ENCODE results near the gene RPL36A.

The RPL36A gene

DNA sequence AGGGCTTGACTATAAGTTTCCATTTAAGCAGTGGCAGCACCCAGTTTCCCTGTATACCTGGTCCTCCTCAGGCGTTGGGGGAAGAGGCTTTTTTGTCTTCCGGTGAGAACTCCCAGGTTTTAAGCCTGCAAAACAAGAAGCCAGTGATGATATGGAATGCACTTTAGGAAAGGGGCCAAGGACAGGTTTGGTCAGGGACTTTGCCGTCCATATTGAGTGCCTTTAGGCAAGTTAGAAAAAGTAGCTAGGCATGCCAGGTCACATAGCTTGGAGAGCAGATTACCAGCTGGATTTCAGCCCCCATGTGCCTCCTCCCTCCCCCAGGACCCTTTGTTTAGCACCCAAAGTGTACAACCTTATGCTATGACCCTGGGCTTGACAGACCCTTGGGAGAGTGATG is 28.7 kb upstream of the RPL36A start:
- no peak overlapping the region for H2BK15ac ChIP-seq (ENCODE audit: low read length)
- H3K36me3 ChIP-seq (replicated peaks in 1 of 2; ENCODE audit: control insufficient read depth in 2 of 2, insufficient read depth in 2 of 2, low read length in 2 of 2), result no peaks in the 10 kb centered on the region
- peaks cover 0 to 2% (median 0%) of the 10 kb centered on the region in 3 experiments for H3K27me3 ChIP-seq (ENCODE audit: control insufficient read depth in 3 of 3, insufficient read depth in 3 of 3, low read depth in 1 of 3, low read length in 3 of 3)
- no peaks in the 10 kb centered on the region for H3K4me1 ChIP-seq (ENCODE audit: control insufficient read depth in 2 of 2, insufficient read depth in 1 of 2, low read depth in 1 of 2, low read length in 2 of 2)
- no peak overlapping the region for H2BK120ac ChIP-seq (ENCODE audit: low read depth, low read length)
- H4K8ac ChIP-seq (ENCODE audit: low read depth, low read length), result no peak overlapping the region
- H3K14ac ChIP-seq (ENCODE audit: low read length), result no peak overlapping the region
- H3K4me2 ChIP-seq (ENCODE audit: insufficient read depth, low read length, poor library complexity, severe bottlenecking), result no peak overlapping the region
- H2BK5ac ChIP-seq (ENCODE audit: low read length), result no peak overlapping the region
- no peak overlapping the region for H3K27ac ChIP-seq (replicated peaks; ENCODE audit: low read length)
- H3K4me3 ChIP-seq (ENCODE audit: low read length in 2 of 2), result no peak overlapping the region
- WGBS, 2 donors (ENCODE audit: extremely low coverage in 2 of 2, insufficient read length in 2 of 2, insufficient replicate concordance in 1 of 2), result no CpG with 5 or more reads among the region's 3 CpGs
- H3K9me3 ChIP-seq (replicated peaks in 1 of 2; ENCODE audit: control insufficient read depth in 2 of 2, insufficient read depth in 1 of 2, low read depth in 1 of 2, low read length in 2 of 2), result no peaks in the 10 kb centered on the region
- no peak for DNase-seq (ENCODE audit: low spot score)
- H3K4ac ChIP-seq (ENCODE audit: low read length), result no peak overlapping the region
- H2AFZ ChIP-seq (ENCODE audit: low read length), result no peak overlapping the region
- H4K91ac ChIP-seq (ENCODE audit: low read depth, low read length, poor library complexity), result no peak overlapping the region
- H3K9ac ChIP-seq (ENCODE audit: low read depth, low read length, poor library complexity), result no peak overlapping the region
- H3K18ac ChIP-seq (ENCODE audit: low read length), result no peak overlapping the region
- no peak overlapping the region for H3K23ac ChIP-seq (ENCODE audit: low read depth, low read length, poor library complexity)
- no peak overlapping the region for H2AK5ac ChIP-seq (ENCODE audit: low read depth, low read length)
- H3K79me1 ChIP-seq (ENCODE audit: low read depth, low read length), result no peaks in the 10 kb centered on the region
- no peak overlapping the region for H2BK12ac ChIP-seq (ENCODE audit: low read length)

DNA sequence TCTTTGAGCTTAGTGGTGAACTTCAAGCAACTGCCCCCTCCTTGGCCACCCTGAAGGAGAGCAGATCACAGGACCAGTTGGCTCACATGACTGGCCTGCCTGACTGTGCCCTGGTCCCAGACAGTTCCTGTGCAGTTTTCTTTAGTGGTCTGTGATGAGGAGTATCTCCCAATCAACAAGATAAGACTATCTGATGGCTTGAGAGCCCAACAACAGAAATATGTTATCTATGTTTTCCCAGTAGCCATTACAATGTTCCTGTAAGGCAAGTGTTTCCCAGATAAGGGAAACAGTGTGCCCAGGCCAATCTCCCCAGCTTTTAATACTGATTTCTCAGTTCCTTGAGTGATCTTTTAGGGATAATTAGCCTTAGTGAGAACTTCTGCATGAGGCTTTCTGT is 28.1 kb upstream of the RPL36A start:
- Histone ChIP-seq H3K4me3 (ENCODE audit: low read length in 2 of 2) (no peak overlapping the region), H3K4me2 (ENCODE audit: insufficient read depth, low read length, poor library complexity, severe bottlenecking) (no peak overlapping the region), H3K27ac (replicated peaks; ENCODE audit: low read length) (no peak overlapping the region)

GRCh38 chrX:101365301-101365795 is 25.5 kb upstream of the RPL36A start:
- no peaks in the 10 kb centered on the region for H3K4me1 ChIP-seq (ENCODE audit: control insufficient read depth in 2 of 2, insufficient read depth in 1 of 2, low read depth in 1 of 2, low read length in 2 of 2)
- no peak overlapping the region for H2BK120ac ChIP-seq (ENCODE audit: low read depth, low read length)
- H3K4ac ChIP-seq (ENCODE audit: low read length), result no peak overlapping the region
- no peak overlapping the region for H3K14ac ChIP-seq (ENCODE audit: low read length)
- H3K79me1 ChIP-seq (ENCODE audit: low read depth, low read length), result no peaks in the 10 kb centered on the region
- peaks cover 0 to 2% (median 0%) of the 10 kb centered on the region in 3 experiments for H3K27me3 ChIP-seq (ENCODE audit: control insufficient read depth in 3 of 3, insufficient read depth in 3 of 3, low read depth in 1 of 3, low read length in 3 of 3)
- H4K91ac ChIP-seq (ENCODE audit: low read depth, low read length, poor library complexity), result no peak overlapping the region
- H3K18ac ChIP-seq (ENCODE audit: low read length), result no peak overlapping the region
- H3K23ac ChIP-seq (ENCODE audit: low read depth, low read length, poor library complexity), result no peak overlapping the region
- no peak overlapping the region for H2AFZ ChIP-seq (ENCODE audit: low read length)
- no peak overlapping the region for H2BK5ac ChIP-seq (ENCODE audit: low read length)
- H3K9ac ChIP-seq (ENCODE audit: low read depth, low read length, poor library complexity), result no peak overlapping the region
- H3K4me2 ChIP-seq (ENCODE audit: insufficient read depth, low read length, poor library complexity, severe bottlenecking), result no peak overlapping the region
- H3K27ac ChIP-seq (replicated peaks; ENCODE audit: low read length), result no peak overlapping the region
- H3K36me3 ChIP-seq (replicated peaks in 1 of 2; ENCODE audit: control insufficient read depth in 2 of 2, insufficient read depth in 2 of 2, low read length in 2 of 2), result no peaks in the 10 kb centered on the region
- H2BK12ac ChIP-seq (ENCODE audit: low read length), result no peak overlapping the region
- DNase-seq (ENCODE audit: low spot score), result no peak
- no peak overlapping the region for H4K8ac ChIP-seq (ENCODE audit: low read depth, low read length)
- no peak overlapping the region for H2AK5ac ChIP-seq (ENCODE audit: low read depth, low read length)
- no CpG with 5 or more reads among the region's 1 CpG for WGBS, 2 donors (ENCODE audit: extremely low coverage in 2 of 2, insufficient read length in 2 of 2, insufficient replicate concordance in 1 of 2)
- H3K4me3 ChIP-seq (ENCODE audit: low read length in 2 of 2), result no peak overlapping the region
- no peak overlapping the region for H2BK15ac ChIP-seq (ENCODE audit: low read length)
- H3K9me3 ChIP-seq (replicated peaks in 1 of 2; ENCODE audit: control insufficient read depth in 2 of 2, insufficient read depth in 1 of 2, low read depth in 1 of 2, low read length in 2 of 2), result no peaks in the 10 kb centered on the region

More for the DNA sequence above, 28.1 kb upstream of the RPL36A start:
- H3K27me3 ChIP-seq (ENCODE audit: control insufficient read depth in 3 of 3, insufficient read depth in 3 of 3, low read depth in 1 of 3, low read length in 3 of 3), result peaks cover 0 to 2% (median 0%) of the 10 kb centered on the region in 3 experiments
- no peak overlapping the region for H2BK5ac ChIP-seq (ENCODE audit: low read length)
- no peak overlapping the region for H3K9ac ChIP-seq (ENCODE audit: low read depth, low read length, poor library complexity)
- no peak overlapping the region for H3K18ac ChIP-seq (ENCODE audit: low read length)
- no peaks in the 10 kb centered on the region for H3K79me1 ChIP-seq (ENCODE audit: low read depth, low read length)
- H2BK15ac ChIP-seq (ENCODE audit: low read length), result no peak overlapping the region
- H3K36me3 ChIP-seq (replicated peaks in 1 of 2; ENCODE audit: control insufficient read depth in 2 of 2, insufficient read depth in 2 of 2, low read length in 2 of 2), result no peaks in the 10 kb centered on the region
- no peak overlapping the region for H3K4ac ChIP-seq (ENCODE audit: low read length)
- H2AK5ac ChIP-seq (ENCODE audit: low read depth, low read length), result no peak overlapping the region
- H4K8ac ChIP-seq (ENCODE audit: low read depth, low read length), result no peak overlapping the region
- no peak overlapping the region for H3K14ac ChIP-seq (ENCODE audit: low read length)
- no peak overlapping the region for H2AFZ ChIP-seq (ENCODE audit: low read length)
- no peak overlapping the region for H2BK120ac ChIP-seq (ENCODE audit: low read depth, low read length)
- DNase-seq (ENCODE audit: low spot score), result no peak
- H3K4me1 ChIP-seq (ENCODE audit: control insufficient read depth in 2 of 2, insufficient read depth in 1 of 2, low read depth in 1 of 2, low read length in 2 of 2), result no peaks in the 10 kb centered on the region
- no peak overlapping the region for H4K91ac ChIP-seq (ENCODE audit: low read depth, low read length, poor library complexity)
- H2BK12ac ChIP-seq (ENCODE audit: low read length), result no peak overlapping the region
- no peaks in the 10 kb centered on the region for H3K9me3 ChIP-seq (replicated peaks in 1 of 2; ENCODE audit: control insufficient read depth in 2 of 2, insufficient read depth in 1 of 2, low read depth in 1 of 2, low read length in 2 of 2)
- H3K23ac ChIP-seq (ENCODE audit: low read depth, low read length, poor library complexity), result no peak overlapping the region

- Histone ChIP-seq H3K4ac (ENCODE audit: low read length) (no peak overlapping the region), H3K79me1 (ENCODE audit: low read depth, low read length) (no peaks in the 10 kb centered on the region), H3K9me3 (replicated peaks in 1 of 2; ENCODE audit: control insufficient read depth in 2 of 2, insufficient read depth in 1 of 2, low read depth in 1 of 2, low read length in 2 of 2) (no peaks in the 10 kb centered on the region), H3K18ac (ENCODE audit: low read length) (no peak overlapping the region), H2AFZ (ENCODE audit: low read length) (no peak overlapping the region), H2BK5ac (ENCODE audit: low read length) (no peak overlapping the region), H2AK5ac (ENCODE audit: low read depth, low read length) (no peak overlapping the region), H3K23ac (ENCODE audit: low read depth, low read length, poor library complexity) (no peak overlapping the region), H2BK12ac (ENCODE audit: low read length) (no peak overlapping the region), H3K14ac (ENCODE audit: low read length) (no peak overlapping the region), H4K8ac (ENCODE audit: low read depth, low read length) (no peak overlapping the region), H3K4me2 (ENCODE audit: insufficient read depth, low read length, poor library complexity, severe bottlenecking) (no peak overlapping the region), H2BK15ac (ENCODE audit: low read length) (no peak overlapping the region), H3K27ac (replicated peaks; ENCODE audit: low read length) (no peak overlapping the region), H4K91ac (ENCODE audit: low read depth, low read length, poor library complexity) (no peak overlapping the region), H3K9ac (ENCODE audit: low read depth, low read length, poor library complexity) (no peak overlapping the region), H2BK120ac (ENCODE audit: low read depth, low read length) (no peak overlapping the region), H3K27me3 (ENCODE audit: control insufficient read depth in 3 of 3, insufficient read depth in 3 of 3, low read depth in 1 of 3, low read length in 3 of 3) (peaks cover 0 to 2% (median 0%) of the 10 kb centered on the region in 3 experiments), H3K4me1 (ENCODE audit: control insufficient read depth in 2 of 2, insufficient read depth in 1 of 2, low read depth in 1 of 2, low read length in 2 of 2) (peaks cover 0 to 2% of the 10 kb centered on the region in 2 donors), H3K4me3 (ENCODE audit: low read length in 2 of 2) (no peak overlapping the region), H3K36me3 (replicated peaks in 1 of 2; ENCODE audit: control insufficient read depth in 2 of 2, insufficient read depth in 2 of 2, low read length in 2 of 2) (no peaks in the 10 kb centered on the region)
- DNase-seq (ENCODE audit: low spot score), result no peak
Measured at GRCh38 chrX:101368800-101369199, 22.0 kb upstream of the RPL36A start.

All from neuronal stem cell (in vitro differentiated cells).